IMR-90 (cell line): Measurements from ENCODE around the gene SLC39A11. TPM values are rescaled to one million over a fixed set of nuclear protein-coding genes. Genes with fewer than 3 reads are reported as not detected.

Experiments used
- ATAC-seq: fragments of 200-7000 bp; cut with Tn5 transposase; 2 replicates; pipeline ENCODE4 v1.9.1; 2020; ENCODE audit warnings: low read depth, mild to moderate bottlenecking, moderate library complexity
- BruUV-seq: library from RNA; stranded (reverse); fragments of 400-500 nt; replicated peaks from 2 replicates; lab custom pipeline; 2021; lab: Mats Ljungman, UMichigan
- CTCF ChIA-PET: fragments of 300-600 bp; formaldehyde crosslinking; extraction: SDS; loops from one replicate; lab custom pipeline; 2021; ENCODE audit warnings: antibody characterized with exemption; lab: Yijun Ruan, JAX
- POLR2A ChIA-PET: fragments of 300-600 bp; sonication (Branson Sonifier 250); formaldehyde crosslinking; loops from one replicate; lab custom pipeline; 2022; ENCODE audit warnings: antibody characterized with exemption; ENCODE audit not compliant: unreplicated experiment; lab: Charles Lee
- DNase-seq: peaks from one replicate; pipeline ENCODE4 v3.0.0; 2013
- H2AFZ ChIP-seq: replicated peaks from 2 replicates; pipeline ENCODE3; 2013; ENCODE audit warnings: low read length, mild to moderate bottlenecking; ENCODE audit not compliant: poor library complexity
- H2AK5ac ChIP-seq: 2 replicates; pipeline ENCODE4 v1.6.1; 2013; ENCODE audit warnings: low read depth, low read length, inconsistent platforms
- H2AK9ac ChIP-seq: replicated peaks from 2 replicates; pipeline ENCODE3; 2013; ENCODE audit warnings: mild to moderate bottlenecking, low read depth, low read length, moderate library complexity; ENCODE audit not compliant: poor library complexity
- H2BK120ac ChIP-seq: 2 replicates; pipeline ENCODE4 v1.6.1; 2013; ENCODE audit warnings: low read depth, low read length, inconsistent platforms
- H2BK15ac ChIP-seq: 3 replicates; pipeline ENCODE4 v1.6.1; 2013; ENCODE audit warnings: low read depth, low read length, inconsistent platforms
- H2BK20ac ChIP-seq: 2 replicates; pipeline ENCODE4 v1.6.1; 2013; ENCODE audit warnings: low read depth, mild to moderate bottlenecking, inconsistent platforms, low read length, moderate library complexity
- H2BK5ac ChIP-seq: 2 replicates; pipeline ENCODE4 v1.6.1; 2013; ENCODE audit warnings: mild to moderate bottlenecking, low read depth, low read length, inconsistent platforms; ENCODE audit not compliant: poor library complexity, severe bottlenecking
- H3K14ac ChIP-seq: replicated peaks from 2 replicates; pipeline ENCODE4 v1.6.1; 2013; ENCODE audit warnings: low read depth, low read length, inconsistent platforms
- H3K18ac ChIP-seq: 2 replicates; pipeline ENCODE4 v1.6.1; 2013; ENCODE audit warnings: low read depth, low read length, control low read depth
- H3K23ac ChIP-seq: 2 replicates; pipeline ENCODE4 v1.6.1; 2013; ENCODE audit warnings: low read depth, low read length, inconsistent platforms
- H3K27ac ChIP-seq: 2 replicates; pipeline ENCODE4 v1.5.1; 2013; ENCODE audit warnings: mild to moderate bottlenecking, control low read depth, low read length; ENCODE audit not compliant: insufficient read depth
- H3K27me3 ChIP-seq: 2 replicates; pipeline ENCODE4 v1.6.1; 2013; ENCODE audit warnings: low read length; ENCODE audit not compliant: control insufficient read depth, insufficient read depth
- H3K36me3 ChIP-seq: 2 replicates; pipeline ENCODE4 v1.6.1; 2013; ENCODE audit warnings: low read length, mixed read lengths; ENCODE audit not compliant: control insufficient read depth, insufficient read depth
- H3K4ac ChIP-seq: 2 replicates; pipeline ENCODE4 v1.6.1; 2013; ENCODE audit warnings: low read depth, low read length, inconsistent platforms
- H3K4me1 ChIP-seq: 2 replicates; pipeline ENCODE4 v1.6.1; 2013; ENCODE audit warnings: low read length, mixed read lengths; ENCODE audit not compliant: control insufficient read depth, insufficient read depth
- H3K4me2 ChIP-seq: 2 replicates; pipeline ENCODE4 v1.6.1; 2013; ENCODE audit warnings: low read depth, mild to moderate bottlenecking, control low read depth, low read length, moderate library complexity
- H3K4me3 ChIP-seq: 2 replicates; pipeline ENCODE4 v1.5.1; 2013; ENCODE audit warnings: low read depth, mild to moderate bottlenecking, control low read depth, low read length, moderate library complexity; ENCODE audit not compliant: insufficient read depth
- H3K56ac ChIP-seq: 2 replicates; pipeline ENCODE4 v1.6.1; 2013; ENCODE audit warnings: low read length, inconsistent platforms; ENCODE audit not compliant: insufficient read depth; ENCODE audit errors: extremely low read depth
- H3K79me1 ChIP-seq, 2 experiments: 2 replicates each; pipeline ENCODE4 v1.6.1; 2013; ENCODE audit warnings: low read length in 2 of 2, inconsistent platforms in 1 of 2, low read depth in 1 of 2
- H3K9ac ChIP-seq: 2 replicates; pipeline ENCODE4 v1.6.1; 2013; ENCODE audit warnings: low read depth, low read length, control low read depth
- H3K9me1 ChIP-seq: 2 replicates; pipeline ENCODE4 v1.6.1; 2013; ENCODE audit warnings: low read length, inconsistent platforms; ENCODE audit not compliant: insufficient read depth
- H3K9me3 ChIP-seq: 2 replicates; pipeline ENCODE4 v1.6.1; 2013; ENCODE audit warnings: low read length; ENCODE audit not compliant: control insufficient read depth, insufficient read depth
- H4K20me1 ChIP-seq: 2 replicates; pipeline ENCODE4 v1.6.1; 2013; ENCODE audit warnings: low read length, inconsistent platforms; ENCODE audit not compliant: insufficient read depth
- H4K5ac ChIP-seq: 2 replicates; pipeline ENCODE4 v1.6.1; 2013; ENCODE audit warnings: mild to moderate bottlenecking, low read depth, low read length, control low read depth
- H4K8ac ChIP-seq, 2 experiments: 2 replicates each; pipeline ENCODE4 v1.6.1; 2013; ENCODE audit warnings: low read depth in 2 of 2, low read length in 2 of 2, control low read depth in 1 of 2, inconsistent platforms in 1 of 2
- H4K91ac ChIP-seq: 2 replicates; pipeline ENCODE4 v1.6.1; 2013; ENCODE audit warnings: low read depth, low read length, inconsistent platforms; ENCODE audit not compliant: insufficient read depth
- BHLHE40 ChIP-seq: fragments of 150-350 bp; IDR thresholded peaks from 2 replicates; pipeline ENCODE4 v1.6.1; 2016; ENCODE audit warnings: mild to moderate bottlenecking, low read depth, low read length
- CEBPB ChIP-seq: IDR thresholded peaks from 2 replicates; pipeline ENCODE4 v1.6.1; 2012; ENCODE audit warnings: low read depth, low read length, improper control_type of control experiment
- MAFK ChIP-seq: IDR thresholded peaks from 2 replicates; pipeline ENCODE4 v1.6.1; 2012; ENCODE audit warnings: low read depth, low read length, improper control_type of control experiment
- MAZ ChIP-seq: IDR thresholded peaks from 2 replicates; pipeline ENCODE4 v1.6.1; 2012; ENCODE audit warnings: low read depth, mild to moderate bottlenecking, low read length, improper control_type of control experiment, moderate library complexity, borderline replicate concordance
- MXI1 ChIP-seq: IDR thresholded peaks from 2 replicates; pipeline ENCODE4 v1.6.1; 2012; ENCODE audit warnings: low read depth, mild to moderate bottlenecking, low read length, moderate library complexity, borderline replicate concordance
- NFE2L2 ChIP-seq: fragments of 150-350 bp; IDR thresholded peaks from 2 replicates; pipeline ENCODE4 v1.6.1; 2016; ENCODE audit warnings: low read depth, mild to moderate bottlenecking, low read length
- POLR2A ChIP-seq: IDR thresholded peaks from 2 replicates; pipeline ENCODE4 v1.6.1; 2012; ENCODE audit warnings: mild to moderate bottlenecking, low read depth, low read length
- RCOR1 ChIP-seq: IDR thresholded peaks from 2 replicates; pipeline ENCODE4 v1.6.1; 2012; ENCODE audit warnings: mild to moderate bottlenecking, low read length, improper control_type of control experiment; ENCODE audit not compliant: insufficient replicate concordance
- RFX5 ChIP-seq: IDR thresholded peaks from 2 replicates; pipeline ENCODE4 v1.8.0; 2012; ENCODE audit warnings: low read depth, mild to moderate bottlenecking, low read length, moderate library complexity
- SMC3 ChIP-seq: fragments of 150-350 bp; IDR thresholded peaks from 2 replicates; pipeline ENCODE4 v1.6.1; 2016; ENCODE audit warnings: low read depth, mild to moderate bottlenecking, antibody characterized with exemption, low read length, moderate library complexity
- dilution Hi-C: fragments of 300-500 bp; cut with HindIII; formaldehyde crosslinking; loops from one replicate; pipeline ENCODE4 v1.14.3; 2018; ENCODE audit warnings: low sequenced_read_pairs; ENCODE audit not compliant: unreplicated experiment
- in situ Hi-C: fragments of 300-500 bp; cut with MboI; formaldehyde crosslinking; loops from 3 replicates; pipeline ENCODE4 v1.14.3; 2019; ENCODE audit warnings: low sequenced_read_pairs, inconsistent platforms, mixed read lengths
- intact Hi-C: fragments of 100-400 bp; cut with micrococcal nuclease; formaldehyde crosslinking; loops from 2 replicates; pipeline ENCODE4 v1.10.0; 2022
- polyA plus RNA-seq, 3 experiments: library from polyadenylated mRNA; depleted of rRNA; stranded (reverse); fragments of >200 nt; gene quantifications; 2 replicates each; pipeline ENCODE4 v1.2.3, GENCODE V29; 2012; ENCODE audit warnings: low replicate concordance in 1 of 3
- total RNA-seq: library from RNA; depleted of rRNA; stranded (reverse); fragments of >200 nt; gene quantifications from 2 replicates; pipeline ENCODE4 v1.2.3, GENCODE V29; 2012
- TF ChIP-seq, protein P1 (sequence below): fragments of 150-350 bp; IDR thresholded peaks from 2 replicates; pipeline ENCODE4 v1.6.1; 2016; ENCODE audit warnings: low read depth, mild to moderate bottlenecking, low read length, moderate library complexity, borderline replicate concordance
- TF ChIP-seq, protein P2 (sequence below): conservative IDR thresholded peaks from 2 replicates; pipeline ENCODE4 v1.5.1; 2012; ENCODE audit warnings: mild to moderate bottlenecking, low read depth, low read length, improper control_type of control experiment
- TF ChIP-seq, protein P3 (sequence below): fragments of 150-350 bp; IDR thresholded peaks from 2 replicates; pipeline ENCODE4 v1.6.1; 2017; ENCODE audit warnings: mild to moderate bottlenecking, antibody characterized with exemption, low read length, low read depth

SLC39A11 gene
- total and polyA plus RNA-seq, 2 of the 4 experiments (the other 2 are of a cell fraction), result 8.8 to 14.3 TPM

DNA sequence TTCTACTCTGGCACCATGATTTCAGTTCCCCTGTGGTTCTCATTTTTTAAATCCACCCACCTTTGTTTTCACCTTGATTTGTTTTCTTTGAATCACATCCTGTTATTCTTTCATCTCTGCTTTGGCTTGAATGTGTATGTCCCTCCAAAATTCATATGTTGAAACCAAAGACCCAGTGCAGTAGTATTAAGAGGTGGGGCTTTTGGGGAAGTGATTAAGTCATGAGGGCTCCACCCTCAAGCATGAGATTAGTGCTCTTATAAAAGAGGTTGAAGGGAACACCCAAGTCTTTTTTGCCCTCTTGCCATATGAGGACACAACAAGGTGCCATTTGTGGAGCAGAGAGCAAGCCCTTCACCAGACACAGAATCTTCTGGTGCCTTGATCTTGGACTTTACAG lies 382.3 kb downstream of the SLC39A11 start:
- no peak overlapping the region for H4K91ac ChIP-seq
- in situ Hi-C loops, result loop anchor here (10.0 kb wide), 1 partner anchor 135 kb away; no protein-coding TSS in a partner anchor
- H4K8ac ChIP-seq, result no peak overlapping the region
- no peak overlapping the region for H2AFZ ChIP-seq
- H3K9me1 ChIP-seq, result peaks cover under 1% of the 10 kb centered on the region; the same call in 1 of the 2 replicates
- no TSS peak for BruUV-seq
- ATAC-seq (no peak), DNase-seq (no peak)
- H4K20me1 ChIP-seq, result no peaks in the 10 kb centered on the region
- H3K18ac ChIP-seq, result no peak overlapping the region
- no peak overlapping the region for H3K23ac ChIP-seq
- H3K4me1 ChIP-seq, result peaks cover 4% of the 10 kb centered on the region; the same call in 1 of the 2 replicates
- no peaks in the 10 kb centered on the region; the same call in 1 of the 2 replicates for H3K36me3 ChIP-seq
- TF ChIP-seq SMC3, result no peak
- TF ChIP-seq, protein P1, sequence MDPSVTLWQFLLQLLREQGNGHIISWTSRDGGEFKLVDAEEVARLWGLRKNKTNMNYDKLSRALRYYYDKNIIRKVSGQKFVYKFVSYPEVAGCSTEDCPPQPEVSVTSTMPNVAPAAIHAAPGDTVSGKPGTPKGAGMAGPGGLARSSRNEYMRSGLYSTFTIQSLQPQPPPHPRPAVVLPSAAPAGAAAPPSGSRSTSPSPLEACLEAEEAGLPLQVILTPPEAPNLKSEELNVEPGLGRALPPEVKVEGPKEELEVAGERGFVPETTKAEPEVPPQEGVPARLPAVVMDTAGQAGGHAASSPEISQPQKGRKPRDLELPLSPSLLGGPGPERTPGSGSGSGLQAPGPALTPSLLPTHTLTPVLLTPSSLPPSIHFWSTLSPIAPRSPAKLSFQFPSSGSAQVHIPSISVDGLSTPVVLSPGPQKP, result no peak
- no peak for TF ChIP-seq RCOR1
- no peak for TF ChIP-seq BHLHE40
- no peak for TF ChIP-seq MAFK
- TF ChIP-seq, protein P2, sequence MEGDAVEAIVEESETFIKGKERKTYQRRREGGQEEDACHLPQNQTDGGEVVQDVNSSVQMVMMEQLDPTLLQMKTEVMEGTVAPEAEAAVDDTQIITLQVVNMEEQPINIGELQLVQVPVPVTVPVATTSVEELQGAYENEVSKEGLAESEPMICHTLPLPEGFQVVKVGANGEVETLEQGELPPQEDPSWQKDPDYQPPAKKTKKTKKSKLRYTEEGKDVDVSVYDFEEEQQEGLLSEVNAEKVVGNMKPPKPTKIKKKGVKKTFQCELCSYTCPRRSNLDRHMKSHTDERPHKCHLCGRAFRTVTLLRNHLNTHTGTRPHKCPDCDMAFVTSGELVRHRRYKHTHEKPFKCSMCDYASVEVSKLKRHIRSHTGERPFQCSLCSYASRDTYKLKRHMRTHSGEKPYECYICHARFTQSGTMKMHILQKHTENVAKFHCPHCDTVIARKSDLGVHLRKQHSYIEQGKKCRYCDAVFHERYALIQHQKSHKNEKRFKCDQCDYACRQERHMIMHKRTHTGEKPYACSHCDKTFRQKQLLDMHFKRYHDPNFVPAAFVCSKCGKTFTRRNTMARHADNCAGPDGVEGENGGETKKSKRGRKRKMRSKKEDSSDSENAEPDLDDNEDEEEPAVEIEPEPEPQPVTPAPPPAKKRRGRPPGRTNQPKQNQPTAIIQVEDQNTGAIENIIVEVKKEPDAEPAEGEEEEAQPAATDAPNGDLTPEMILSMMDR, result no peak
- TF ChIP-seq MAZ, result no peak
- no peak for TF ChIP-seq NFE2L2
- no peak for TF ChIP-seq CEBPB
- no peak for TF ChIP-seq POLR2A
- TF ChIP-seq RFX5, result no peak
- TF ChIP-seq MXI1, result no peak
- TF ChIP-seq, protein P3, sequence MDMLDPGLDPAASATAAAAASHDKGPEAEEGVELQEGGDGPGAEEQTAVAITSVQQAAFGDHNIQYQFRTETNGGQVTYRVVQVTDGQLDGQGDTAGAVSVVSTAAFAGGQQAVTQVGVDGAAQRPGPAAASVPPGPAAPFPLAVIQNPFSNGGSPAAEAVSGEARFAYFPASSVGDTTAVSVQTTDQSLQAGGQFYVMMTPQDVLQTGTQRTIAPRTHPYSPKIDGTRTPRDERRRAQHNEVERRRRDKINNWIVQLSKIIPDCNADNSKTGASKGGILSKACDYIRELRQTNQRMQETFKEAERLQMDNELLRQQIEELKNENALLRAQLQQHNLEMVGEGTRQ, result no peak
- H3K79me1 ChIP-seq, result no peaks in the 10 kb centered on the region
- intact Hi-C loops, result no loop called here
- H2BK20ac ChIP-seq, result no peak overlapping the region
- H3K4ac ChIP-seq, result no peak overlapping the region
- H2BK15ac ChIP-seq, result no peak overlapping the region
- ChIA-PET POLR2A (no interaction called here), CTCF (interaction anchor here (1.0 kb wide), 1 partner anchor 15 kb away, joined by 5 read pairs; no protein-coding TSS in a partner anchor)
- H3K27me3 ChIP-seq, result no peaks in the 10 kb centered on the region
- dilution Hi-C loops, result no loop called here
- H2AK9ac ChIP-seq, result no peak overlapping the region
- H2BK120ac ChIP-seq, result no peak overlapping the region
- no peak overlapping the region for H3K27ac ChIP-seq
- peaks cover 11% of the 10 kb centered on the region for H3K9me3 ChIP-seq
- no peak overlapping the region for H2AK5ac ChIP-seq
- no peak overlapping the region for H3K56ac ChIP-seq
- no peak overlapping the region for H3K4me3 ChIP-seq
- no peak overlapping the region for H2BK5ac ChIP-seq
- no peak overlapping the region for H3K9ac ChIP-seq
- no peak overlapping the region for H3K14ac ChIP-seq
- no peak overlapping the region for H3K4me2 ChIP-seq
- H4K5ac ChIP-seq, result no peak overlapping the region
